NK-92 (cell line): ENCODE data around the gene PPM1J.
"Not testable (repeated sequence)": the region's sequence is repeated elsewhere in the genome, so short reads cannot be mapped to it uniquely, and the experiment has no call there.

ENCODE experiments used
- DNase-seq: peaks from one replicate; lab custom pipeline; 2025; ENCODE audit not compliant: unreplicated experiment; lab: John Stamatoyannopoulos, UW

Gene PPM1J

GRCh38 chr1:112715264-112716053 is at the start of gene PPM1J:
PPM1J (minus strand) TSS chr1:112715332; CDS start chr1:112715301, 31 bp downstream.
- DNase-seq: peak; percentile 56

- DNase-seq: no peak
Measured at GRCh38 chr1:112762541-112763500, 47.7 kb upstream of the PPM1J start.

GRCh38 chr1:112761714-112762480 is 46.8 kb upstream of the PPM1J start:
- no peak for DNase-seq

DNA sequence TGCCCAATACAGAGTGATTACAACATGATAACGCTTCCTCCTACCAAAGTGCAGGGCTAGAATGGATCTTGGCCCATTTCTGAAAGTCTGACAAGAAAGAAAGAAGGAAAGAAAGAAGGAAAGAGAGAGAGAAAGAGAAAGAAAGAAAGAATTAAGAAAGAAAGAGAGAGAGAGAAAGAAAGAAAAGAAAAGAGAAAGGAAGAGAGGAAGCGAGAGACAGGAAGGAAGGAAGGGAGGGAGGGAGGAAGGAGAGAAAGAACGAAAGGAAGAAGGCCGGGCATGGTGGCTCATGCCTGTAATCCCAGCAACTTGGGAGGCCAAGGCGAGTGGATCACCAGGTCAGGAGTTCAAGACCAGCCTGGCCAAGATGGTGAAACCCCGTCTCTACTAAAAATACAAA is 44.1 kb upstream of the PPM1J start:
- no peak for DNase-seq

DNA sequence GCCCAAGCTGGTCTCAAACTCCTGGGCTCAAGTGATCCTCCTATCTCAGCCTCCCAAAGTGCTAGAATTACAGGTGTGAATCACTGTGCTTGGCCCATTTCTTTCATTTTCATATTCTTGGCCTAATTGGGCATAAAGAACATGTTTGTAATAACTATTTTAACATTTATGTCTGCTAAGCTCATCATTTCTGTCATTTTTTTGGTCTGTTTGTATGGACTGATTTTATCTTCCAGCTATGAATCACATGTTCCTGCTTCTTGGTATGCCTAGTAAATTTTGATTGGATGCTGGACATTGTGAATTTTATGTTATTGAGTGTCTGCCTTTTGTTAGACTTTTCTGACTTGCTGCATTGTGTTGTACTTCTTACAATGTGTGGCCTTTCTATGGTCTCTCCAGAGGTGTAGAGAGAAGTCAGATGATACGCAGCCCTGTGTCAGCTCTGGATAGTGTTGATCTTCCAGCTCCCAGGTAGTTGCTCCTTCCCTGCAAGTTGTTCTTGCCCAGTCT is 39.0 kb upstream of the PPM1J start:
- DNase-seq: no peak

- DNase-seq: no peak
Measured at GRCh38 chr1:112748396-112748795, 33.3 kb upstream of the PPM1J start.

GRCh38 chr1:112744009-112744578 is 29.0 kb upstream of the PPM1J start:
- DNase-seq: no peak

GRCh38 chr1:112743174-112744008 is 28.3 kb upstream of the PPM1J start:
- DNase-seq: no peak

DNA sequence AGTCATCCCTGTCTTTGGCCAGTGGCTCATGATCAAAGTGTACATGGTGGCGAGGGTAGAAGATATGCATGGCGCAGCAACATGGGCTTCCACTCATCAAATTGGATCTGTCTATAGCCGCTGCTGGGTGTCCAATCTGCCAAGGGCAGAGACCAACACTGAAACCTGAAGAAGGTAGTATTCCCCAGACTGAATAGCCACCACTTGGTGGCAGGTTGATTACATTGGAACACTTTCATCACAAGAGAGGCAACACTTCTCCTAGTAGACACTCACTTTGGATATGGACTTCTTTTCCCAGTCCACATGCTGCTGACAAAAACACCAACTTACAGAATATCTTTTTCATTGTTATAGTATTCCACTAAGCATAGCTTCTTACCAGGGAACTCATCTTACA is 22.4 kb upstream of the PPM1J start:
- no peak for DNase-seq

GRCh38 chr1:112735752-112736151 is 20.6 kb upstream of the PPM1J start:
- no peak for DNase-seq

DNA sequence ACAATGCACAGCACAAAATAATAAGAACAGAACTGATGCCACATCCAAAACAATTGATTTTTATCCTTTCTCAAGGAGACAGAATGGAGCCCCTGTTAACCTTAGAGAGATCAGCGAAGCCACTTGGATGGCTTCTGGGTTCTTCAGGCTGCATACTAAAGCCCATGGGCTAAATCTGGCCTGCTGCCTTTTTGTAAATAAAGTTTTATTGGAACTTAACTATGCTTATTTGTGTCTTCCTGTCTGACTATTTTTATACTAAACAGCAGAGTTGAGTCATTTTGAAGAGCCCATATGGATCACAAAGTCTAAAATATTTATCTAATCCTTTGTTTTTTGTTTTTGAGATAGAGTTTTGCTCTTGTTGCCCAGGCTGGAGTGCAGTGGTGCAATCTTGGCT is 16.3 kb upstream of the PPM1J start:
- DNase-seq: no peak

GRCh38 chr1:112729909-112730308 is 14.8 kb upstream of the PPM1J start:
- DNase-seq: no peak

- DNase-seq: not testable (repeated sequence)
Measured at GRCh38 chr1:112729011-112729410, 13.9 kb upstream of the PPM1J start.

- DNase-seq: not testable (repeated sequence)
Measured at GRCh38 chr1:112728306-112728971, 13.3 kb upstream of the PPM1J start.

- no peak for DNase-seq
Measured at GRCh38 chr1:112727716-112728115, 12.6 kb upstream of the PPM1J start.

DNA sequence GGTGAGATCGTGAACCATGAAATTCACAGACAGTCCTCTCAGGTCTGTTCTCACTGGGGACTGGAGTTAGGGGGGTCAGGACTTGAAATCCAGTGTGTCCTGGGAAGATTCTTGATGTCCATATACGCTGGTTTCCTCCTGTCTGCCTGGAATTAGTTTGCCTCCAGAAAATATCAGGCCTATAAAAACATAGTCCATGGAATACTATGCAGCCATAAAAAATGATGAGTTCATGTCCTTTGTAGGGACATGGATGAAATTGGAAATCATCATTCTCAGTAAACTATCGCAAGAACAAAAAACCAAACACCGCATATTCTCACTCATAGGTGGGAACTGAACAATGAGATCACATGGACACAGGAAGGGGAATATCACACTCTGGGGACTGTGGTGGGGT is 9.1 kb upstream of the PPM1J start:
- DNase-seq: not testable (repeated sequence)

GRCh38 chr1:112723511-112723839 is 8.3 kb upstream of the PPM1J start:
- no peak for DNase-seq

GRCh38 chr1:112722601-112723510 is 7.7 kb upstream of the PPM1J start:
- DNase-seq: no peak
